ENCODE measurements around the gene KCNK4. TPM values are rescaled to one million over a fixed set of nuclear protein-coding genes. Genes with fewer than 3 reads are reported as not detected.
A peak's percentile ranks its signal among the peaks of the same experiment; 100 is the strongest.

KCNK4 gene
- total and polyA plus RNA-seq, 2 of the 13 experiments (the other 11 are each of a cell fraction or from before 2014, with no cell fraction given), result not detected

GRCh38 chr11:64305075-64305690 lies 14.1 kb downstream of the KCNK4 start, which contains the start of gene ESRRA (continued):
- TF ChIP-seq ASH2L (IDR thresholded peaks at IDR 0.05; ENCODE audit: insufficient read length, low read depth, low read length) (no peak), KAT2B (IDR thresholded peaks at IDR 0.05; ENCODE audit: borderline replicate concordance, low read depth, low read length) (no peak), ZNF296 (CRISPR knock-in tag; conservative IDR thresholded peaks at IDR 0.05) (no peak), SRSF4 (IDR thresholded peaks at IDR 0.05; ENCODE audit: low read depth, low read length, poor library complexity, severe bottlenecking) (no peak), PATZ1 (CRISPR knock-in tag; IDR thresholded peaks at IDR 0.05) (peak; percentile 72), ZNF251 (CRISPR knock-in tag; IDR thresholded peaks at IDR 0.05) (no peak), ZFX (CRISPR knock-in tag; IDR thresholded peaks at IDR 0.05; ENCODE audit: low read depth) (no peak), ZNF281 (CRISPR knock-in tag; IDR thresholded peaks at IDR 0.05; ENCODE audit: borderline replicate concordance) (peak; percentile 21; the same call in 1 of the 2 replicates), TAF1 (CRISPR knock-in tag; IDR thresholded peaks at IDR 0.05) (0 out of 2 replicates have a peak, but pooled peaks have one; percentile 29), SP4 (CRISPR knock-in tag; IDR thresholded peaks at IDR 0.05) (peak; percentile 90), HNRNPK (IDR thresholded peaks at IDR 0.05; ENCODE audit: low read depth, low read length, poor library complexity, severe bottlenecking) (peak; percentile 85), ZNF879 (CRISPR knock-in tag; IDR thresholded peaks at IDR 0.05) (no peak), GATA4 (IDR thresholded peaks at IDR 0.05; ENCODE audit: borderline replicate concordance, low read depth) (no peak), RAD21 (CRISPR knock-in tag; IDR thresholded peaks at IDR 0.05) (no peak), SOX13 (IDR thresholded peaks at IDR 0.05) (no peak), SOX13 (CRISPR knock-in tag; conservative IDR thresholded peaks at IDR 0.05 in 1 of 2, IDR thresholded peaks at IDR 0.05 in 1 of 2) (0 out of 4 replicates have a peak, but pooled peaks of 1 of the 2 experiments have one; percentile 10), CREB1 (IDR thresholded peaks at IDR 0.05) (peak; percentile 28), CREB1 (CRISPR knock-in tag; IDR thresholded peaks at IDR 0.05) (no peak), ZNF850 (CRISPR knock-in tag; conservative IDR thresholded peaks at IDR 0.05) (no peak), SAP130 (CRISPR knock-in tag; IDR thresholded peaks at IDR 0.05; ENCODE audit: low read depth) (peak; percentile 91), ZNF558 (CRISPR knock-in tag; IDR thresholded peaks at IDR 0.05; ENCODE audit: borderline replicate concordance) (no peak), MIER3 (CRISPR knock-in tag; IDR thresholded peaks at IDR 0.05; ENCODE audit: borderline replicate concordance) (no peak; the same call in 1 of the 2 replicates), MEIS2 (CRISPR knock-in tag; IDR thresholded peaks at IDR 0.05) (no peak), MTA3 (CRISPR knock-in tag; IDR thresholded peaks at IDR 0.05) (no peak), ZBTB49 (CRISPR knock-in tag; IDR thresholded peaks at IDR 0.05; ENCODE audit: borderline replicate concordance) (no peak)

All from HepG2 (cell line).